GM19372 (cell line): ENCODE results near the gene ARL5A.
"Not testable (repeated sequence)": the region's sequence is repeated elsewhere in the genome, so short reads cannot be mapped to it uniquely, and the experiment has no call there.

Source experiments
- ATAC-seq: cut with Tn5 transposase; IDR thresholded peaks from one replicate; pipeline ENCODE4 v1.9.1; 2021; ENCODE audit warnings: mild to moderate bottlenecking, low read depth, moderate library complexity; ENCODE audit not compliant: unreplicated experiment

The ARL5A gene

GRCh38 chr2:151799886-151800292 lies 28.3 kb downstream of the ARL5A start:
- ATAC-seq, result no peak

GRCh38 chr2:151796774-151797173 lies 31.4 kb downstream of the ARL5A start:
- no peak for ATAC-seq

DNA sequence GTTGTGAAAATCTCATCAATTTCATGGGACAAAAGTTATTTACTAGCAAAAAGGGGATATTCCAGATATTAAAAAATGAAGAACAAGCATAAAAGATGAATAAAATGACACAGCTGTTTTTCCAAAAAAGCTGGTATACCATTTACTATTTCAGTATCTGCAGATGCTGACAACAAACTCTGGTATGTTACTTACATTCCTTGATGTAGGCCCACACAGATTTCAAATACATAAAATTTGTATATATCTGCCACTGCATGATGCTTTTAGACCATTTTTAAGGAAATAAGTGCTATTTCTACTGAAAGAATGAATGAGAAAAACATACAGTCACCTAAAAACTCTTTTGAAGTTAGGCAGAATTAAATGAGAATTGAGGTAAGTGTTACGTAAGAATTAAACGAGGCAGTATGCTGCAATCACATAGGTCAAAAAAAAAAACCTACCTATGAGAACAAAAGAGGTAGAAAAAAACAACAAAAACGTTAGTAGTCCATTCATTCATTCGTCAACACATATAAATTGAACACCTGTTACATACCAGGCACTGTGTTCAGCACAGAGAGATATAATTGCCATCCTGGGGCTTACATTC lies 32.5 kb downstream of the ARL5A start:
- no peak for ATAC-seq

- ATAC-seq, result not testable (repeated sequence)
Measured at GRCh38 chr2:151794422-151794821, 33.8 kb downstream of the ARL5A start.

DNA sequence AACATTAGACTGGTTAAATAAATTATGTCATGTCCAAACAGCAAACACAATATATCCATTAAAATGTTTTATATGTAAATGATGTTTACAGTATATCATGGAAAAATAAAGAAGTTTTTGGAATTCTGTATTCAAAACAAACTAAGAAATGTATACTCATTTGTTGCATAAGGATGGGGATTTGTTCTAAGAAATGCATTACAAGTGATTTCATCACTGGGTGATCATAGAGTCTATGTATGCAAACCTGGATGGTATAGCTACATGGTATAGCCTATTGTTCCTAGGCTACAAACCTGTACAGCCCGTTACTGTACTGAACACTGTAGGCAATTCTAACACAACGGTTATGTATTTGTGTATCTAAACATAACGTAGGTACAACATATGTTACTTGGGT lies 35.1 kb downstream of the ARL5A start:
- no peak for ATAC-seq

GRCh38 chr2:151792589-151792988 lies 35.6 kb downstream of the ARL5A start:
- ATAC-seq, result no peak

DNA sequence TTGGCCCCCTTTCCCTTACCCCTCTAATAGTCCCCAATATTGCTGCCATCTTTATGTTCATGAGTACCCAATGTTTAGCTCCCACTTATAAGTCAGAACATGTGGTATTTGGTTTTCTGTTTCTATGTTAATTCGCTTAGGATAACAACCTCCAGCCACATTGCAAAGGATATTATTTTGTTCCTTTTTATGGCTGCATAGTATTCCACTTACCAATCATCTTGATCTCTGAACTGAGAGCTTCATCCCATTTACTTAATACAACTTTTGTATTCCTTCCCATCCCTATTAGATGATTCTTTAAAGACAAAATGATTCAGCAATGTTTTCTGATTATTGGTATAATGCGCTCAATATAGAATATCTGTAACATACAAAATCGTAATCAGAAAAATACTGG lies 36.7 kb downstream of the ARL5A start:
- no peak for ATAC-seq

GRCh38 chr2:151790689-151791088 lies 37.5 kb downstream of the ARL5A start:
- ATAC-seq, result no peak

- ATAC-seq, result no peak
Measured at GRCh38 chr2:151789055-151789834, 39.0 kb downstream of the ARL5A start.

DNA sequence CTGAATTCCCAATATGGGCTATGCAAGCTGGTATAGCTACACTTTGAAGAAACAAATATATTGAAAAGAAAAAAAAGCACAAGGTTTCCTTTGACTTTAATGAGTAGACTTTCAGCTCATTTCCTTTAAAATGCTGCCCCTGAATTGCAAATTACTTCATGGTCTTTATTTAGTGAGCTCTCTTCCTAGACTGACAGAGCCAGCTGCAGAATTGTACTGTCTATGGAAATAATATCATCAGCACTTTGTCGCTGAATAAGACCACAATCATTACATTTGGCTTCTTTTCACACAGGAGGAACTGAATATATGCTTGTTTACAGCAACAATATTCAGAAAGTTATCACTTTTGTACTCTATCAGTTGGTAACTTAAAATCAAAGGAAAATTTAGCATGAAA lies 41.7 kb downstream of the ARL5A start:
- ATAC-seq, result no peak

GRCh38 chr2:151786077-151786476 lies 42.1 kb downstream of the ARL5A start:
- no peak for ATAC-seq

DNA sequence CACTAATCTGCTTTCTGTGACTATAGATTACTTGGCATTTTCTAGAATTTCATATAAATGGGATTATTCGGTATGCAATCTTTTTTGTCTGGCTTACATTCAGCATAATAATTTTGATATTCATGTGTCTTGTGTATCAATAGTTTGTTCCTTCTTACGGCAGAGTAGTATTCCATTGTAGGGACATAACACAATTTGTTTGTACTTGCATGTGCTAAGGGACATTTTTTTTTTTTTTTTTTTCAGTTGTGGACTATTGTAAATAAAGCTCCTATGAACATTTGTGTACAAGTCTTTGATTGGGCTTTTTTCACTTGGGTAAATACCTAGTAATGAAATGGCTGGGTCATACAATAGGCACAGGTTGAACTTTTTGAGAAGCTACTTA lies 45.1 kb downstream of the ARL5A start:
- ATAC-seq, result no peak

GRCh38 chr2:151782378-151783132 lies 45.7 kb downstream of the ARL5A start:
- no peak for ATAC-seq

- no peak for ATAC-seq
Measured at GRCh38 chr2:151781642-151782041, 46.6 kb downstream of the ARL5A start.

DNA sequence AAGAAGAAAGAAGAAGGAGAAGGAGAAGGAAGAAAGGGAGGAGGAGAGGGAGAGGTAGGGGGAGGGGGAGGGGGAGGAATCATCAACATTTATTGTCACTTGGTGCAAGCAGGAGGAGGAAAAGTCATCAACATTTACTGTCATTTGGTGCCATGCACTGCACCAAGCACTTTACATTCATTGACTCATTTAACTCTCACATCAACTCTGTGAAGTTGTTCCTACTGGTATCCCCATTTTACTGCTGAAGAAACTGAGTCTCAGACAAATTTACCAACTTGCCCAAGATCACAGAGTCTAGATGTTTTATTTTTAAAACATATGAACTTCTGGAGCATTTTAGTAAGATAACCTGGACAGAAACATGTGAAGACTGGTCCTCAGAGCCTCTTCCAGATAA lies 47.3 kb downstream of the ARL5A start:
- ATAC-seq, result no peak

DNA sequence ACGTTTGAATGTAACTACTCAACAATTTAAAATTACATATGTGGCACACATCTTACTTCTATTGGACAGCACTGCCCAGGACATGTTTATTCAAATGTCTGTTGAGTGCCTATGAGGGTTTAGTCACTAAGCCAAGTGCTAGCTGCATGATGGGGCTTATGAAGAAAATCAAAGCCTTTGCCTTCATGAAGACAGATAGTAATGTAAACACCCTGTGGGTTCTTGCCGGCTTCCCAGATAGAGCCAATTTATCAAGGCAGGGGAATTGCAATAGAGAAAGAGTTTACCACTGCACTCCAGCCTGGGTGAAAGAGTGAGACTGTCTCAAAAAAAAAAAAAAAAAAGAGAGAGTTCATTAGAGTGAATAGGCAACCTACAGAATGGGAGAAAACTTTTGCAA lies 50.3 kb downstream of the ARL5A start:
- no peak for ATAC-seq

DNA sequence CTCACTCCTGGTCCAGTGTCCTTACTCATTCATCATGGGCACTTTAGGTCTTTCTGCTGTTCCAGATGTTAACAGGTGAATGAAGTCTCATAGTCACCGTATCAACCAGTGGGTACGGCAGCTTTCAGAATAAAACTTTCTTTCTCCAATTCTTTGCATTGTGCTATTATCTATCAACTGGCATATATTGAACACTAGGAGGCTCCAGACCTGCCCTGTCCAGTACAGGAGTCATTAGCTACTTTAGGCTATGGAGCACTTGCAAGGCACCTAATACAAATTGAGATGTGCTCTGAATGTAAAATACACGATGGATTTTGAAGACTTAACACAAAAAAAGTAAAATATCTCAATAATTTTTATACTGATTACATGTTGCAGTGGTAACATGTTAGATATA lies 50.7 kb downstream of the ARL5A start:
- no peak for ATAC-seq

DNA sequence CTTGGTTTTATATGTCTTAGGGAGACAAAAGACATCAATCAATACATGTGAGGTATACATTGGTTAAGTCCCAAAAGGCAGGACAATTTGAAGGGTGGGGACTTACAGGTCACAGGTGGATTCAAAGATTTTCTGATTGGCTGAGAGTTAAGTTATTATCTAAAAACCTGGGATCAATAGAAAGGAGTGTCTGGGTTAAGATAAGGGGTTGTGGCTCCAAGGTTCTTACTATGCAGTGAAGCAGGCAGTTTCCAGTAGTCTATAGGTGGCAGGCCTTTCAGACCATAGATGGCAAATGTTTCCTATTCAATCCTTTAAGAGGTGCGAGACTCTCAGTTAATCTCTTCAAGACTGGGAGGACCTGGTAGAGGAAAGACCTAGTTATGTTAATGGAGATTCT lies 51.9 kb downstream of the ARL5A start:
- ATAC-seq, result no peak

- peak; percentile 30 for ATAC-seq
Measured at GRCh38 chr2:151775057-151775740, 53.0 kb downstream of the ARL5A start.

- no peak for ATAC-seq
Measured at GRCh38 chr2:151774506-151774905, 53.7 kb downstream of the ARL5A start.
